ENCODE measurements around the gene SGTA. TPM values are rescaled to one million over a fixed set of nuclear protein-coding genes. Genes with fewer than 3 reads are reported as not detected.

Gene SGTA
- polyA plus RNA-seq, 3 donors, result 21.6 to 35.4 (median 22.0) TPM

DNA sequence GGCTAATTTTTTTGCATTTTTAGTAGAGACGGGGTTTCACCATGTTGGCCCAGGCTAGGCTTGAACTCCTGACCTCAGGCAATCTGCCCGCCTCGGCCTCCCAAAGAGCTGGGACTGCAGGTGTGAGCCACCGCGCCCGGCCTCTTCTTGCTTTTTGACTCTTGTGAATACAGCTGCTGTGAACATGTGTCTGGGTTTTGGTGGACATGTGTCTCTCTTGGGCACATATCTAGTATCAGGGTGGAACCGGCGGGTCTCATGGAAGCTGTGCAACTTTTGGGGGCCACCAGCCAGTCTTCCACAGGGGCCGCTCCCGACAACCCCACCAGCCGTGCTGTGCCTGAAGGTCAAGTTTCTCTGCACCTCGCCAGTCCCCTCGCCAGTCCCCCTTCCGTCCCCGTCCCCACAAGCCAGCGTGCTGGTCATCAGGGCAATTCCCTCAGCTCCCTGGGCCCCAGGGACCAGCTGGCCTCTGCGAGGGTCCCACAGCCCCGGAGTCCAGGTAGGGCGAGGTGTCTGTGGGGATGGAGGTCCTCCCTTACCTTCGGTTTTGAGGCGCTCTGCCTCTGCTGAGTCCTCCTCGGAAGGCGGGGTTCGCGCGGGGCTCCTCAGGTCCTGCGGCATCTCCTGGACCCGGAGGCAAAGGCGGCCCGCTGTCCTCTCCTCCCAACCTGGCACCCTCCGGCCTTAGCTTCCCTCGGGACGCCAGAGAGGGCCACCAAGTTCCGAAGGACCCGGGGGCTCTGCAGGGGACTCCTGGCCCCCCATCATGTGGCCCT is 16.3 kb downstream of the SGTA start:
- Histone ChIP-seq H3K36me3 (replicated peaks in 1 of 2; ENCODE audit: control insufficient read depth in 1 of 2, insufficient read depth in 2 of 2, low read length in 2 of 2) (peaks cover 69 to 75% of the 10 kb centered on the region in 2 donors), H4K20me1 (ENCODE audit: insufficient read depth, low read length) (peaks cover 33% of the 10 kb centered on the region), H3K27me3 (ENCODE audit: control insufficient read depth in 2 of 2, insufficient read depth in 2 of 2, low read length in 2 of 2) (no peaks in the 10 kb centered on the region), H3K4me2 (replicated peaks; ENCODE audit: extremely low read depth, low read length, poor library complexity, severe bottlenecking) (no peak overlapping the region), H3K79me2 (ENCODE audit: insufficient read depth, low read length) (peaks cover 28% of the 10 kb centered on the region), H3K9me3 (replicated peaks in 1 of 2; ENCODE audit: control insufficient read depth in 1 of 2, insufficient read depth in 1 of 2, low read length in 2 of 2) (no peaks in the 10 kb centered on the region), H3K27ac (ENCODE audit: low read depth in 1 of 2, low read length in 2 of 2) (no peak overlapping the region), H3K4me3 (replicated peaks in 1 of 3; ENCODE audit: low read depth in 2 of 3, low read length in 3 of 3) (no peak overlapping the region), H3K4me1 (ENCODE audit: control insufficient read depth in 1 of 2, insufficient read depth in 2 of 2, low read length in 2 of 2) (peaks cover 14 to 15% of the 10 kb centered on the region in 2 donors), H3K9ac (ENCODE audit: insufficient read depth, low read length, poor library complexity, severe bottlenecking) (no peak overlapping the region), H2AFZ (ENCODE audit: insufficient read depth, low read depth, low read length, poor library complexity, severe bottlenecking) (no peak overlapping the region)
- Mint-ChIP-seq H3K4me1 (peaks cover 12% of the 10 kb centered on the region), H3K9me3 (peaks cover 0 to 2% (median 0%) of the 10 kb centered on the region in 7 donors), H3K36me3 (peaks cover 41 to 66% of the 10 kb centered on the region in 2 donors), H3K27me3 (ENCODE audit: low read depth in 3 of 3) (no peaks in the 10 kb centered on the region), H3K4me3 (no peak overlapping the region), H3K27ac (no peak overlapping the region)
- no peak for DNase-seq
- WGBS (ENCODE audit: insufficient coverage), result 95% methylated on average over 24 of the region's 35 CpGs
- TF ChIP-seq, protein P1, sequence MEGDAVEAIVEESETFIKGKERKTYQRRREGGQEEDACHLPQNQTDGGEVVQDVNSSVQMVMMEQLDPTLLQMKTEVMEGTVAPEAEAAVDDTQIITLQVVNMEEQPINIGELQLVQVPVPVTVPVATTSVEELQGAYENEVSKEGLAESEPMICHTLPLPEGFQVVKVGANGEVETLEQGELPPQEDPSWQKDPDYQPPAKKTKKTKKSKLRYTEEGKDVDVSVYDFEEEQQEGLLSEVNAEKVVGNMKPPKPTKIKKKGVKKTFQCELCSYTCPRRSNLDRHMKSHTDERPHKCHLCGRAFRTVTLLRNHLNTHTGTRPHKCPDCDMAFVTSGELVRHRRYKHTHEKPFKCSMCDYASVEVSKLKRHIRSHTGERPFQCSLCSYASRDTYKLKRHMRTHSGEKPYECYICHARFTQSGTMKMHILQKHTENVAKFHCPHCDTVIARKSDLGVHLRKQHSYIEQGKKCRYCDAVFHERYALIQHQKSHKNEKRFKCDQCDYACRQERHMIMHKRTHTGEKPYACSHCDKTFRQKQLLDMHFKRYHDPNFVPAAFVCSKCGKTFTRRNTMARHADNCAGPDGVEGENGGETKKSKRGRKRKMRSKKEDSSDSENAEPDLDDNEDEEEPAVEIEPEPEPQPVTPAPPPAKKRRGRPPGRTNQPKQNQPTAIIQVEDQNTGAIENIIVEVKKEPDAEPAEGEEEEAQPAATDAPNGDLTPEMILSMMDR (IDR thresholded peaks at IDR 0.05), result no peak
- intact Hi-C loops (cut with micrococcal nuclease), result no loop called here

DNA sequence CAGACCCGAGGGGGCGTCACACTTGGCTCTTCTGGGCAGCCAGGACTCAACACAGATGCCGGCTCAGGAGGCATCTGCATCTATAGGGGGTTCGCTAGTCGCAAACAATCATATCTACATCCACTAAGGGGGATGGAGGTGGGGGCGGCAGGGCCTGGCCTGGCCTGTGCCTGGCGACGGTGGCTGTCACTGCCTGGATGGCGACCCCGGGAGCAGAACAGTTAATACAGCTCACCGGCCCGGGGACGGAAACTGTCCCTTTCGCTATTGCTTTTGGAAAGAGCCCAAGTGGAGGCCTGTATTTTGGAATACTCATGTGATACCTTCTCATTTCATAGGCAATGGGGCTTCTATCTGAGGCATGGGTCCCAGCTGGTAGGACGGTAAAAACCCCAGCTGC is 17.7 kb downstream of the SGTA start:
- Histone ChIP-seq H3K4me2 (replicated peaks; ENCODE audit: extremely low read depth, low read length, poor library complexity, severe bottlenecking) (no peak overlapping the region), H3K79me2 (ENCODE audit: insufficient read depth, low read length) (peaks cover 14% of the 10 kb centered on the region), H3K9ac (ENCODE audit: insufficient read depth, low read length, poor library complexity, severe bottlenecking) (no peak overlapping the region), H3K9me3 (replicated peaks in 1 of 2; ENCODE audit: control insufficient read depth in 1 of 2, insufficient read depth in 1 of 2, low read length in 2 of 2) (no peaks in the 10 kb centered on the region), H3K36me3 (replicated peaks in 1 of 2; ENCODE audit: control insufficient read depth in 1 of 2, insufficient read depth in 2 of 2, low read length in 2 of 2) (peaks cover 83 to 87% of the 10 kb centered on the region in 2 donors), H3K4me3 (replicated peaks in 1 of 3; ENCODE audit: low read depth in 2 of 3, low read length in 3 of 3) (no peak overlapping the region), H3K4me1 (ENCODE audit: control insufficient read depth in 1 of 2, insufficient read depth in 2 of 2, low read length in 2 of 2) (peaks cover 9% of the 10 kb centered on the region in 2 donors), H2AFZ (ENCODE audit: insufficient read depth, low read depth, low read length, poor library complexity, severe bottlenecking) (no peak overlapping the region), H3K27me3 (ENCODE audit: control insufficient read depth in 2 of 2, insufficient read depth in 2 of 2, low read length in 2 of 2) (no peaks in the 10 kb centered on the region), H4K20me1 (ENCODE audit: insufficient read depth, low read length) (peaks cover 21% of the 10 kb centered on the region), H3K27ac (ENCODE audit: low read depth in 1 of 2, low read length in 2 of 2) (no peak overlapping the region)
- Mint-ChIP-seq H3K4me1 (peaks cover 5% of the 10 kb centered on the region), H3K9me3 (peaks cover 0 to 2% (median 0%) of the 10 kb centered on the region in 7 donors), H3K36me3 (peaks cover 52 to 78% of the 10 kb centered on the region in 2 donors), H3K4me3 (no peak overlapping the region), H3K27me3 (ENCODE audit: low read depth in 3 of 3) (no peaks in the 10 kb centered on the region), H3K27ac (peak overlapping the region in 1 of 7 donors; percentile 41)
- DNase-seq, result no peak
- intact Hi-C loops (cut with micrococcal nuclease), result no loop called here
- TF ChIP-seq, protein P1 (IDR thresholded peaks at IDR 0.05), result no peak
- WGBS (ENCODE audit: insufficient coverage), result no CpG with 5 or more reads among the region's 15 CpGs
